NK-92 (cell line): Measurements from ENCODE around the gene USHBP1.

Experiments
- DNase-seq: peaks from one replicate; lab custom pipeline; 2025; ENCODE audit not compliant: unreplicated experiment; lab: John Stamatoyannopoulos, UW

The USHBP1 gene

GRCh38 chr19:17214508-17215126 lies 49.9 kb downstream of the USHBP1 start:
- no peak for DNase-seq

- DNase-seq = no peak
Observed at GRCh38 chr19:17213334-17213733, 51.2 kb downstream of the USHBP1 start.

- no peak for DNase-seq
Observed at GRCh38 chr19:17211547-17212446, 52.7 kb downstream of the USHBP1 start.

- no peak for DNase-seq
Observed at GRCh38 chr19:17210296-17210695, 54.2 kb downstream of the USHBP1 start.

GRCh38 chr19:17209126-17210036 lies 55.2 kb downstream of the USHBP1 start:
- DNase-seq = no peak

- no peak for DNase-seq
Observed at GRCh38 chr19:17206736-17207581, 57.6 kb downstream of the USHBP1 start.

GRCh38 chr19:17205237-17206140 lies 59.1 kb downstream of the USHBP1 start:
- DNase-seq = no peak

GRCh38 chr19:17202713-17203112 lies 61.8 kb downstream of the USHBP1 start:
- DNase-seq = no peak

- DNase-seq = no peak
Observed at GRCh38 chr19:17202249-17202648, 62.3 kb downstream of the USHBP1 start.

- DNase-seq = no peak
Observed at GRCh38 chr19:17200408-17201079, 64.0 kb downstream of the USHBP1 start.
